AG09309 (cell line): ENCODE measurements around the gene CST11.

Source experiments
- DNase-seq: peaks from one replicate; pipeline ENCODE4 v3.0.0-alpha.2; 2010; ENCODE audit warnings: low read depth
- H3K4me3 ChIP-seq: 2 replicates; pipeline ENCODE4 v1.5.1; 2011; ENCODE audit warnings: mild to moderate bottlenecking, low read depth, low read length, moderate library complexity; ENCODE audit not compliant: control insufficient read depth
- TF ChIP-seq, protein P1 (sequence below): IDR thresholded peaks from 2 replicates; pipeline ENCODE4 v1.5.1; 2011; ENCODE audit warnings: mild to moderate bottlenecking, low read depth, low read length, inconsistent platforms; ENCODE audit not compliant: insufficient read depth, control insufficient read depth; ENCODE audit errors: missing control alignments

The CST11 gene

DNA sequence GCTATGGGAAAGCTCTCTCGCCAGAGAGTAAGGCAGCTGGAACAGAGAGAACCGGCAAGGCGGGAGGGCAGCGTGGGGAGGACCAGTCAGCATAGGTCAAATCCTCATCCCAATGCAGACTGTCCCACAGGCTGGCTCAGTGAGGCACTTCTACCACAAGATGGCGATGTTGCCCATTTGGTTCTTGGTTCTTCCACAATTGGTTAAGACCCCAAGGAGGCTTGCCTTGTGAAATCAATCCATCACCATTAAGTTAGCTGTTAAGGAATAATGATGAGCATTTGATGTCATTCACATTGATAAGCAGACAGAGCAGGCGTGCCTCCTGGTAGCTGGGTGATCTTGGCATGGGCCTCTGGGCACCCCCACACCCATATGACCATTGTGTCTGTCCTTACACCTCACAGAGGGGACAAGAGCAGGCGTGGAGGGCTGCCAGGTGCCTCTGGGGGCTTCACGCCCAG, 10.8 kb downstream of the CST11 start:
- peak; percentile 18 for DNase-seq
- H3K4me3 ChIP-seq = no peak overlapping the region
- TF ChIP-seq, protein P1, sequence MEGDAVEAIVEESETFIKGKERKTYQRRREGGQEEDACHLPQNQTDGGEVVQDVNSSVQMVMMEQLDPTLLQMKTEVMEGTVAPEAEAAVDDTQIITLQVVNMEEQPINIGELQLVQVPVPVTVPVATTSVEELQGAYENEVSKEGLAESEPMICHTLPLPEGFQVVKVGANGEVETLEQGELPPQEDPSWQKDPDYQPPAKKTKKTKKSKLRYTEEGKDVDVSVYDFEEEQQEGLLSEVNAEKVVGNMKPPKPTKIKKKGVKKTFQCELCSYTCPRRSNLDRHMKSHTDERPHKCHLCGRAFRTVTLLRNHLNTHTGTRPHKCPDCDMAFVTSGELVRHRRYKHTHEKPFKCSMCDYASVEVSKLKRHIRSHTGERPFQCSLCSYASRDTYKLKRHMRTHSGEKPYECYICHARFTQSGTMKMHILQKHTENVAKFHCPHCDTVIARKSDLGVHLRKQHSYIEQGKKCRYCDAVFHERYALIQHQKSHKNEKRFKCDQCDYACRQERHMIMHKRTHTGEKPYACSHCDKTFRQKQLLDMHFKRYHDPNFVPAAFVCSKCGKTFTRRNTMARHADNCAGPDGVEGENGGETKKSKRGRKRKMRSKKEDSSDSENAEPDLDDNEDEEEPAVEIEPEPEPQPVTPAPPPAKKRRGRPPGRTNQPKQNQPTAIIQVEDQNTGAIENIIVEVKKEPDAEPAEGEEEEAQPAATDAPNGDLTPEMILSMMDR = peak; percentile 92

DNA sequence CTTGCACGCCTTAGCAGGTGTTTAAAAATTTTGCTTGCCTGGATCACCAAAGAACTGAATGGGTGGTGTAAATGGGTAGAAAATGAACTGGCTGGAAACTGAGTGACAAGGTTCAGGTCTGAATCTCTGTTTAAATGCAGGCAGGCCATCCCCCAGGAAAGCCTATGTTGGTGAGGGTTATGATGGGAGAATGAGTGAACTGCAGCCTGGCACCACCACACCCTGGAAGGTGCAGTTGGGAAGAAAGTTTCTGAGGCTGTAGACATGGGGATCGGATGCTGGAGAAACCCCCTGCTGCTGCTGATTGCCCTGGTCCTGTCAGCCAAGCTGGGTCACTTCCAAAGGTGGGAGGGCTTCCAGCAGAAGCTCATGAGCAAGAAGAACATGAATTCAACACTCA, 12.7 kb downstream of the CST11 start:
- TF ChIP-seq, protein P1 = no peak
- no peak overlapping the region for H3K4me3 ChIP-seq
- DNase-seq = no peak

- TF ChIP-seq, protein P1 = no peak
- no peak overlapping the region for H3K4me3 ChIP-seq
- no peak for DNase-seq
These were observed 14.0 kb downstream of the CST11 start for GRCh38 chr20:23438661-23439060.

- no peak overlapping the region for H3K4me3 ChIP-seq
- TF ChIP-seq, protein P1 = no peak
- no peak for DNase-seq
These were observed 15.4 kb downstream of the CST11 start for GRCh38 chr20:23437126-23437899.

DNA sequence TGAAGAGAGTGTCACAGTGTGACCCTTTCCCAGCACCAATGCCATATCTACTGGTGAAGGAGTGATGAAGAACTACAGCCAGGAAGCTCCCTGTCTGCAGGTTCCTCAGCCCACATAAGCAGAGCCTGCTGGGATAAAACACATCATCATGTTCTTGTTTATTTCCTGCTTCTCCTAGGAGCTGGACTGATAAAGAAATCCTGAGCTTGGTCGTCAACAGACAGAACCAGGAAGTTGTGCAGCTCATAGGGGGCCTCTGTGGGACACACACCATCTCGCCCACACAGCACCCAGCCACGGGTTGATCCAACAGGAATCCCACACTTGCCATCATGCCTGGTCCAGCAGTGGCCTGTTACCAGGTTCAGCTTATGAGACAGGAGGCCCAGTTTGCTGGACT, 16.0 kb downstream of the CST11 start:
- H3K4me3 ChIP-seq = no peak overlapping the region
- DNase-seq = no peak
- TF ChIP-seq, protein P1 = no peak

DNA sequence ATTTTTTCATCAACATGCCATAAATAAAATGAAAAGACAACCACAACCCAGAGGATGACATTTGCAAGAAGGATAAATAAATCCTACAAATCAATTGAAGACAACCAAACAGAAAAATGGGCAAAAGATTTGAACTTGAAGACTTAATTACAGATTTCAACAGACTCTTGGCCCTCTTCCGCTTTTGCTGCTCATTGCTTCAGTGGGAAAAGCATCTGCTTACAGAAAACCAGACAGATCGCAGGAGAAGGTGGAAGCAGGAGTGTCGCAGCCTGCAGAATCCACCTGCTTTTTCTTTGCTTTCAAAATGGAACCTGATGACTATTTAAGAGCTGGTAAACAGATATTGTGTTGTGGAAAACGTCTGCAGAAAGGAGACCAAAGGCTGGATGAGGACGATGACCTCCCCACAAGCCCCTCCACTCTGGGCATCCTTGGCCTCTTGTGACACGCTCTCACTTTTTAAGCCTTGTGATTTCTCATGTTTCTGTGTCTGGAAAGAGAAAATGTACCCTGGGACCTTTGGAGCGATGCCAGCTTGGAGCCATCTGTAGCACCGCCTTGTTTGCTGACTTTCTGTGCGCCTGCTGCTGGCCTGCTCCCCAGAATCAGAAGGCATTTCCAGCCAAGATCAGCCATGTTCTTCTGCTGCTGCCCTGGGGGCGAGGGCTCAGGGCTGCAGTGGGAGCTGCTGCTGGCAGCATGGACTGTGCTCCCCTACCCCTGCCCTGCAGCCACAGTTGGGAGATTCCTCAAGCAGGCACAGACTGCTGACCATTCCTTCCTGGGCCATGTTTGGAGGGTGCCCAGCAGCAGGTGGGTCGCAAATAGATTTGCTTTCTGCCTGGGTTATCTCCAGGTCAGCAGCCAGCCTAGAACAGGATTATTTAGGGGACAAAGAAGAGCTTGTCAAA, 16.8 kb downstream of the CST11 start:
- TF ChIP-seq, protein P1 = no peak
- DNase-seq = no peak
- no peak overlapping the region for H3K4me3 ChIP-seq
